Testis (tissue), 3 donors: Measurements from ENCODE around the gene RGS3. TPM values are rescaled to one million over a fixed set of nuclear protein-coding genes. Genes with fewer than 3 reads are reported as not detected.

Experiments used
- DNase-seq: peaks from one replicate; pipeline ENCODE4 v3.0.0-alpha.2; 2019
- H3K27ac ChIP-seq, 2 donors: fragments of 200-600 bp; sonication (generic); one replicate each; pipeline ENCODE4 v1.5.1; 2019
- H3K27me3 ChIP-seq: fragments of 200-600 bp; sonication (generic); one replicate; pipeline ENCODE4 v1.5.1; 2019
- H3K36me3 ChIP-seq: fragments of 200-600 bp; sonication (generic); one replicate; pipeline ENCODE4 v1.5.1; 2017; ENCODE audit warnings: low read depth; ENCODE audit errors: missing control alignments
- H3K4me1 ChIP-seq: fragments of 200-600 bp; sonication (generic); one replicate; pipeline ENCODE4 v1.5.1; 2019
- H3K4me3 ChIP-seq, 2 donors: fragments of 200-600 bp; sonication (generic); one replicate each; pipeline ENCODE4 v1.5.1; 2017 to 2019
- H3K9me3 ChIP-seq: fragments of 200-600 bp; sonication (generic); one replicate; pipeline ENCODE4 v1.5.1; 2017
- CTCF ChIP-seq, 3 experiments: fragments of 450-650 bp in 2 of 3; fragments of 200-600 bp in 1 of 3; sonication (generic) in 1 of 3; IDR thresholded peaks; one replicate each; pipeline ENCODE4 v1.5.1; 2016 to 2019; ENCODE audit warnings: antibody characterized with exemption in 3 of 3, mild to moderate bottlenecking in 2 of 3, moderate library complexity in 1 of 3
- POLR2A ChIP-seq: fragments of 450-650 bp; IDR thresholded peaks from one replicate; pipeline ENCODE4 v1.6.1; 2017; ENCODE audit warnings: antibody characterized with exemption, mild to moderate bottlenecking, moderate library complexity
- WGBS, 2 donors: methylation state at CpG; one replicate each; pipeline ENCODE4 v1.1.5; 2018; 5-methylcytosine and 5-hydroxymethylcytosine counted together
- intact Hi-C: fragments of 100-400 bp; cut with DNase I; formaldehyde crosslinking; loops from one replicate; pipeline ENCODE4 v1.15.1; 2023; ENCODE audit warnings: low total_unique reads
- polyA plus RNA-seq: library from polyadenylated mRNA; stranded (reverse); fragments of 350-450 nt; fragmentation: Illumina TruSeq; extraction: RNeasy Lipid Tissue Mini Kit (QIAGEN cat#74804); gene quantifications from one replicate; pipeline ENCODE4 v1.2.3, GENCODE V29; 2014; ENCODE audit warnings: low read depth, low replicate concordance; ENCODE audit not compliant: insufficient read depth
- total RNA-seq, 2 donors: library from RNA; depleted of rRNA; stranded (reverse); fragments of >200 nt; gene quantifications; one replicate each; pipeline ENCODE4 v1.2.3, GENCODE V29; 2016

Gene RGS3
- total and polyA plus RNA-seq, 3 donors from 2014 or later = 84.8 to 125 (median 119) TPM

- 81 to 91% methylated on average over 6 of the region's 6 CpGs for WGBS, 2 donors
- Histone ChIP-seq H3K27me3 (no peaks in the 10 kb centered on the region), H3K27ac (peak overlapping the region in 1 of 2 donors; percentile 64), H3K4me3 (no peak overlapping the region), H3K4me1 (peaks cover 34% of the 10 kb centered on the region), H3K9me3 (no peaks in the 10 kb centered on the region), H3K36me3 (no peaks in the 10 kb centered on the region)
- DNase-seq = no peak
- TF ChIP-seq CTCF (IDR thresholded peaks at IDR 0.05) = no peak
- no peak for TF ChIP-seq POLR2A
- intact Hi-C loops = no loop called here
Measured at GRCh38 chr9:113613815-113614413, 150.4 kb downstream of the RGS3 start.

GRCh38 chr9:113614843-113615648 lies 151.5 kb downstream of the RGS3 start:
- intact Hi-C loops = no loop called here
- no peaks in the 10 kb centered on the region for H3K27me3 ChIP-seq
- peak; percentile 61 for DNase-seq

GRCh38 chr9:113616116-113616515 lies 152.6 kb downstream of the RGS3 start:
- Histone ChIP-seq H3K36me3 (no peaks in the 10 kb centered on the region), H3K9me3 (no peaks in the 10 kb centered on the region), H3K27ac (peak overlapping the region; percentile 33 to 64), H3K4me3 (no peak overlapping the region), H3K4me1 (peaks cover 38% of the 10 kb centered on the region), H3K27me3 (no peaks in the 10 kb centered on the region)
- intact Hi-C loops = no loop called here
- DNase-seq = no peak
- no peak for TF ChIP-seq POLR2A
- TF ChIP-seq CTCF (IDR thresholded peaks at IDR 0.05) = no peak
- WGBS, 2 donors = 47 to 64% methylated on average over 3 to 14 of the region's 14 CpGs

More at GRCh38 chr9:113614843-113615648, 151.5 kb downstream of the RGS3 start:
- H3K9me3 ChIP-seq = no peaks in the 10 kb centered on the region
- H3K36me3 ChIP-seq = no peaks in the 10 kb centered on the region
- TF ChIP-seq POLR2A (no peak), CTCF (IDR thresholded peaks at IDR 0.05) (no peak)
- H3K4me1 ChIP-seq = peaks cover 38% of the 10 kb centered on the region
- peak overlapping the region in 1 of 2 donors; percentile 64 for H3K27ac ChIP-seq
- 38 to 43% methylated on average over 10 to 14 of the region's 14 CpGs for WGBS, 2 donors
- H3K4me3 ChIP-seq = no peak overlapping the region

GRCh38 chr9:113616621-113617496 lies 153.3 kb downstream of the RGS3 start:
- intact Hi-C loops = no loop called here
- H3K27ac ChIP-seq = peak overlapping the region; percentile 33 to 64
- DNase-seq = no peak
- TF ChIP-seq CTCF (IDR thresholded peaks at IDR 0.05) (no peak), POLR2A (no peak)
- no peaks in the 10 kb centered on the region for H3K36me3 ChIP-seq
- H3K9me3 ChIP-seq = no peaks in the 10 kb centered on the region
- no peak overlapping the region for H3K4me3 ChIP-seq
- 73 to 83% methylated on average over 9 to 16 of the region's 16 CpGs for WGBS, 2 donors
- H3K27me3 ChIP-seq = no peaks in the 10 kb centered on the region
- H3K4me1 ChIP-seq = peaks cover 40% of the 10 kb centered on the region
